Smooth muscle cell (in vitro differentiated cells): ENCODE results near the gene EXOC2. TPM values are rescaled to one million over a fixed set of nuclear protein-coding genes. Genes with fewer than 3 reads are reported as not detected.
"Not testable (repeated sequence)": the region's sequence is repeated elsewhere in the genome, so short reads cannot be mapped to it uniquely, and the experiment has no call there.

Experiments used
- DNase-seq: peaks from one replicate; lab custom pipeline; 2025; ENCODE audit not compliant: unreplicated experiment; lab: John Stamatoyannopoulos, UW
- H2AFZ ChIP-seq: fragments of 200-600 bp; sonication (generic); 2 replicates; pipeline ENCODE4 v1.6.0; 2016; ENCODE audit warnings: antibody characterized with exemption, low read depth, mild to moderate bottlenecking
- H3F3A ChIP-seq: fragments of 200-600 bp; sonication (generic); 2 replicates; pipeline ENCODE4 v1.6.0; 2017; ENCODE audit warnings: antibody characterized with exemption, low read depth
- H3K27ac ChIP-seq: fragments of 200-600 bp; sonication (generic); 2 replicates; pipeline ENCODE4 v1.5.1; 2016; ENCODE audit warnings: low read depth, mild to moderate bottlenecking
- H3K27me3 ChIP-seq: fragments of 200-600 bp; sonication (generic); 2 replicates; pipeline ENCODE4 v1.6.1; 2016; ENCODE audit warnings: low read depth, mild to moderate bottlenecking
- H3K36me3 ChIP-seq: fragments of 200-600 bp; sonication (generic); 2 replicates; pipeline ENCODE4 v1.5.1; 2016; ENCODE audit warnings: low read depth
- H3K4me1 ChIP-seq: fragments of 200-600 bp; sonication (generic); 2 replicates; pipeline ENCODE4 v1.5.1; 2016; ENCODE audit warnings: low read depth
- H3K4me2 ChIP-seq: fragments of 200-600 bp; sonication (generic); 2 replicates; pipeline ENCODE4 v1.6.0; 2016; ENCODE audit warnings: mild to moderate bottlenecking
- H3K4me3 ChIP-seq: fragments of 200-600 bp; sonication (generic); 2 replicates; pipeline ENCODE4 v1.5.1; 2016; ENCODE audit warnings: mild to moderate bottlenecking
- H3K79me2 ChIP-seq: fragments of 200-600 bp; sonication (generic); 2 replicates; pipeline ENCODE4 v1.6.0; 2016; ENCODE audit warnings: low read depth, mild to moderate bottlenecking
- H3K9ac ChIP-seq: fragments of 200-600 bp; sonication (generic); 2 replicates; pipeline ENCODE4 v1.6.0; 2016; ENCODE audit warnings: low read depth
- H3K9me3 ChIP-seq: fragments of 200-600 bp; sonication (generic); replicated peaks from 2 replicates; pipeline ENCODE4 v1.5.1; 2016; ENCODE audit warnings: low read depth
- H4K20me1 ChIP-seq: fragments of 200-600 bp; sonication (generic); 2 replicates; pipeline ENCODE4 v1.6.0; 2016; ENCODE audit warnings: low read depth
- CTCF ChIP-seq: fragments of 200-600 bp; sonication (generic); IDR thresholded peaks from 2 replicates; pipeline ENCODE4 v1.5.1; 2017; ENCODE audit warnings: borderline replicate concordance, mild to moderate bottlenecking, antibody characterized with exemption; ENCODE audit not compliant: insufficient read depth, poor library complexity, severe bottlenecking
- WGBS: methylation state at CpG from one replicate; pipeline ENCODE4 v1.1.7; 2016; ENCODE audit warnings: low lambda C conversion rate; 5-methylcytosine and 5-hydroxymethylcytosine counted together
- polyA plus RNA-seq: library from polyadenylated mRNA; unstranded; fragments of >200 nt; fragmentation: Nextera tagmentation; extraction: Ambion mirVana; gene quantifications from 2 replicates; pipeline ENCODE4 v1.2.1, GENCODE V29; 2016
- total RNA-seq: library from RNA; depleted of rRNA; stranded (reverse); fragments of >200 nt; gene quantifications from 2 replicates; pipeline ENCODE4 v1.2.3, GENCODE V29; 2014

EXOC2 gene
- total and polyA plus RNA-seq, 2 experiments from 2014 or later = 21.9 to 33.9 TPM

DNA sequence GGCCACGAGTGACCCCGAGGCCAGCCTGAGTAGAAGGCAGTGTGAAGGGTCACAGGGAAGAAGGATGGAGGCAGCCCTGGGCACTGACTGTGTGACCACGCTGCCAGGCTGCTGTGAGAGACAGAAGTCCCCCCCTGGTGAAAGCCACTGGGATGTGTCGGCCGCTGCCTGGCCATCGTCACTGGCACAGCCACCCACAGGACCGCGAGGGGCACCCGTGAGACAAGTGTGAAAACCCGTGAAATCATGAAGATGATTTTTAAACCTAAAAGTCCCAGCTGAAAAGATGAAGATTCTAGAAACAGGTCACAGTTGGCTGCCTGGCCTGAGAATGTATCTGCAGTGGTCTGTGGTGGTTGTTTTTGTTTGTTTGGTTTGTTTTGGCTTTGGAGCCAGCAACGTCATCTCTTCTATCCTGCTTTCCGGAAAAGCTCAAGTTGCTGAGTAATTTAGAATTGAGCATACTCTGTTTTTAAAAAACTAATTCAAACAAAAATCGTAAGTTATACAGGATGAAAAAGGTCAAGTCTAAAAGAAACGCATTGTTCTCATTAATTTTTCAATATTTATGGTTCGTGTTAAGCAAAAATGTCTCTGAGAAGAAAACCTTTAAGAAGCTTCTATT, 130.8 kb downstream of the EXOC2 start:
- no peaks in the 10 kb centered on the region for H3K27me3 ChIP-seq
- H3K4me3 ChIP-seq = no peak overlapping the region
- H3K27ac ChIP-seq = no peak overlapping the region
- no peaks in the 10 kb centered on the region for H3K36me3 ChIP-seq
- no peaks in the 10 kb centered on the region for H3K4me1 ChIP-seq
- no peaks in the 10 kb centered on the region for H3K9me3 ChIP-seq
- 93% methylated on average over 15 of the region's 15 CpGs for WGBS
- no peaks in the 10 kb centered on the region for H3F3A ChIP-seq
- no peaks in the 10 kb centered on the region for H3K79me2 ChIP-seq
- H3K9ac ChIP-seq = no peak overlapping the region
- no peaks in the 10 kb centered on the region for H4K20me1 ChIP-seq
- no peak for DNase-seq
- TF ChIP-seq CTCF = no peak
- H2AFZ ChIP-seq = no peak overlapping the region
- no peak overlapping the region for H3K4me2 ChIP-seq

- H3K4me3 ChIP-seq, DNase-seq, H3F3A ChIP-seq, H2AFZ ChIP-seq, H3K79me2 ChIP-seq, H3K36me3 ChIP-seq, H3K27me3 ChIP-seq, H4K20me1 ChIP-seq, H3K9ac ChIP-seq, H3K4me1 ChIP-seq, H3K9me3 ChIP-seq, H3K4me2 ChIP-seq, H3K27ac ChIP-seq: not testable (repeated sequence)
- WGBS = 94% methylated on average over 7 of the region's 7 CpGs
Observed at GRCh38 chr6:561335-561734, 131.6 kb downstream of the EXOC2 start.

GRCh38 chr6:558959-559358, 134.0 kb downstream of the EXOC2 start:
- WGBS = 57% methylated on average over 3 of the region's 3 CpGs
- no peaks in the 10 kb centered on the region for H3K9me3 ChIP-seq
- no peak overlapping the region for H3K9ac ChIP-seq
- no peaks in the 10 kb centered on the region for H3K79me2 ChIP-seq
- H3F3A ChIP-seq = no peaks in the 10 kb centered on the region
- H3K4me1 ChIP-seq = no peaks in the 10 kb centered on the region
- no peaks in the 10 kb centered on the region for H4K20me1 ChIP-seq
- no peak overlapping the region for H3K4me2 ChIP-seq
- H2AFZ ChIP-seq = no peak overlapping the region
- no peaks in the 10 kb centered on the region for H3K27me3 ChIP-seq
- no peak overlapping the region for H3K27ac ChIP-seq
- H3K36me3 ChIP-seq = peaks cover 3% of the 10 kb centered on the region
- no peak for TF ChIP-seq CTCF
- H3K4me3 ChIP-seq = no peak overlapping the region
- DNase-seq = no peak

DNA sequence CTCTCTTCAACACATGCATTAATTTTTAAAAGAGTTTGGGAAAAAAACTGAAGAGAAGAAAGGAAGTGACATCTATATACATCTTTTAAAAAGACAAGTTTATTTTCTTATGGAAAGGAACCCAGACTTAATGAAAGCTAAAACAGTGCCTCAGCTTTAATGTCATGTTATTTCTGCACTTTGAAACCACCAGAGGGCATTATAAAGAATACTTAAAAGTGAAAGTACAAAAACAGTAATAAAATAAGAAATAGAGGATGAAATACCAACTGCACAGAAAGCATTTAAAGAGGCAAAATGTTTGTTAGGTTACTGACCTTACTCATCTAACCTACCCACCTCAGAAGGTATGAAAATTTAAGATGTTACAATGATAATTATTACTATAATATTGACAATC, 134.8 kb downstream of the EXOC2 start:
- H4K20me1 ChIP-seq = no peaks in the 10 kb centered on the region
- H3F3A ChIP-seq = no peaks in the 10 kb centered on the region
- H3K4me3 ChIP-seq = no peak overlapping the region
- peaks cover 3% of the 10 kb centered on the region for H3K36me3 ChIP-seq
- H3K9ac ChIP-seq = no peak overlapping the region
- H3K4me1 ChIP-seq = no peaks in the 10 kb centered on the region
- no peak overlapping the region for H3K27ac ChIP-seq
- no peaks in the 10 kb centered on the region for H3K9me3 ChIP-seq
- H2AFZ ChIP-seq = no peak overlapping the region
- no peak for DNase-seq
- no peaks in the 10 kb centered on the region for H3K27me3 ChIP-seq
- peak; percentile 14 for TF ChIP-seq CTCF
- H3K4me2 ChIP-seq = no peak overlapping the region
- H3K79me2 ChIP-seq = no peaks in the 10 kb centered on the region
